ENCODE results near the gene LYZL1. TPM values are rescaled to one million over a fixed set of nuclear protein-coding genes. Genes with fewer than 3 reads are reported as not detected.
"Not testable (repeated sequence)": the region's sequence is repeated elsewhere in the genome, so short reads cannot be mapped to it uniquely, and the experiment has no call there.

The LYZL1 gene
- total RNA-seq, 4 donors from 2014 or later = not detected

- H3K4me1 ChIP-seq = peaks cover 0 to 11% (median 2%) of the 10 kb centered on the region in 4 donors
- no peak for TF ChIP-seq EP300 (IDR thresholded peaks at IDR 0.05)
- TF ChIP-seq CTCF (IDR thresholded peaks at IDR 0.05) = no peak
- TF ChIP-seq POLR2A (IDR thresholded peaks at IDR 0.05) = no peak
- peaks cover 0 to 7% (median 0%) of the 10 kb centered on the region in 4 donors for H3K9me3 ChIP-seq
- H3K27ac ChIP-seq = no peak overlapping the region
- H3K27me3 ChIP-seq = no peaks in the 10 kb centered on the region
- no peaks in the 10 kb centered on the region for H3K36me3 ChIP-seq
- H3K4me3 ChIP-seq = no peak overlapping the region
- no peak for DNase-seq (ENCODE audit: low spot score in 2 of 2)
- WGBS, 2 donors = 48 to 50% methylated on average over 5 of the region's 5 CpGs
These were observed 43.9 kb downstream of the LYZL1 start for GRCh38 chr10:29332761-29333148.

GRCh38 chr10:29337526-29337925, 48.7 kb downstream of the LYZL1 start:
- H3K27ac ChIP-seq; H3K27me3 ChIP-seq; H3K36me3 ChIP-seq; DNase-seq (ENCODE audit: low spot score in 2 of 2); H3K4me3 ChIP-seq; H3K4me1 ChIP-seq: not testable (repeated sequence)
- H3K9me3 ChIP-seq = peaks cover 0 to 11% (median 0%) of the 10 kb centered on the region in 4 donors
- 82 to 88% methylated on average over 4 of the region's 4 CpGs for WGBS, 2 donors

GRCh38 chr10:29343607-29344038, 54.8 kb downstream of the LYZL1 start:
- peak overlapping the region in 2 of 4 donors; percentile 46 to 55 for H3K27ac ChIP-seq
- TF ChIP-seq POLR2A (IDR thresholded peaks at IDR 0.05) (no peak), CTCF (IDR thresholded peaks at IDR 0.05) (no peak), EP300 (IDR thresholded peaks at IDR 0.05) (no peak)
- peaks cover 0 to 28% (median 7%) of the 10 kb centered on the region in 4 donors for H3K4me1 ChIP-seq
- no peak for DNase-seq (ENCODE audit: low spot score in 2 of 2)
- WGBS, 2 donors = 20 to 28% methylated on average over 7 of the region's 7 CpGs
- peaks cover 0 to 8% (median 0%) of the 10 kb centered on the region in 4 donors for H3K9me3 ChIP-seq
- no peaks in the 10 kb centered on the region for H3K27me3 ChIP-seq
- no peaks in the 10 kb centered on the region for H3K36me3 ChIP-seq
- no peak overlapping the region for H3K4me3 ChIP-seq

- Histone ChIP-seq H3K27ac (peak overlapping the region in 2 of 4 donors; percentile 46 to 55), H3K4me3 (no peak overlapping the region)
- peak; percentile 34 to 48 for DNase-seq (ENCODE audit: low spot score in 2 of 2)
These were observed 55.4 kb downstream of the LYZL1 start for GRCh38 chr10:29344073-29344820.

GRCh38 chr10:29345144-29345909, 56.5 kb downstream of the LYZL1 start:
- TF ChIP-seq EP300 (IDR thresholded peaks at IDR 0.05) = no peak
- TF ChIP-seq CTCF (IDR thresholded peaks at IDR 0.05) = no peak
- TF ChIP-seq POLR2A (IDR thresholded peaks at IDR 0.05) = no peak
- H3K27me3 ChIP-seq = no peaks in the 10 kb centered on the region
- WGBS, 2 donors = 86 to 87% methylated on average over 9 of the region's 9 CpGs
- DNase-seq (ENCODE audit: low spot score in 2 of 2) = no peak
- H3K4me3 ChIP-seq = no peak overlapping the region
- H3K27ac ChIP-seq = peak overlapping the region in 1 of 4 donors; percentile 15
- peaks cover 0 to 28% (median 7%) of the 10 kb centered on the region in 4 donors for H3K4me1 ChIP-seq
- H3K9me3 ChIP-seq = peaks cover 0 to 8% (median 0%) of the 10 kb centered on the region in 4 donors
- no peaks in the 10 kb centered on the region for H3K36me3 ChIP-seq

More at GRCh38 chr10:29344073-29344820, 55.4 kb downstream of the LYZL1 start:
- H3K27me3 ChIP-seq = no peaks in the 10 kb centered on the region
- TF ChIP-seq EP300 (IDR thresholded peaks at IDR 0.05) = peak in 1 of 2 donors; percentile 57
- no peak for TF ChIP-seq POLR2A (IDR thresholded peaks at IDR 0.05)
- H3K9me3 ChIP-seq = peaks cover 0 to 8% (median 0%) of the 10 kb centered on the region in 4 donors
- 36 to 51% methylated on average over 18 of the region's 18 CpGs for WGBS, 2 donors
- peaks cover 0 to 28% (median 7%) of the 10 kb centered on the region in 4 donors for H3K4me1 ChIP-seq
- H3K36me3 ChIP-seq = no peaks in the 10 kb centered on the region

DNA sequence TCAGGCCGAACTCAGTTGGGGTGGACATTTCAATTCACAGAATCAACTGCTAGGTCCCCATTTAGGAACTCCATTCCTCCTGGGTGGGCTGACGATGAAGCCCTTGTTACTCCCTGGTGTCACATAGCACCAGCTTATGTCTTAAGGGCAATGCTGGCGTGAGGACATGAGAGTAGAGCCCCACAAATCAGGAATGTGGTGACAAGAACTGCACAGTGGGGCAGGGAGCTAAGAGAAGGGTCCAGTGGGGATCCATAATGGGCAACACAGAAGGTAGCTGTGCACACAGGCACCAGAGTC, 57.0 kb downstream of the LYZL1 start:
- DNase-seq (ENCODE audit: low spot score in 2 of 2) = no peak
- H3K9me3 ChIP-seq = peaks cover 0 to 8% (median 0%) of the 10 kb centered on the region in 4 donors
- no peaks in the 10 kb centered on the region for H3K36me3 ChIP-seq
- H3K27ac ChIP-seq = no peak overlapping the region
- no peaks in the 10 kb centered on the region for H3K27me3 ChIP-seq
- no peak overlapping the region for H3K4me3 ChIP-seq
- WGBS, 2 donors = 87 to 96% methylated on average over 3 of the region's 3 CpGs
- H3K4me1 ChIP-seq = peaks cover 0 to 28% (median 7%) of the 10 kb centered on the region in 4 donors
- TF ChIP-seq CTCF (IDR thresholded peaks at IDR 0.05) (no peak), EP300 (IDR thresholded peaks at IDR 0.05) (no peak), POLR2A (IDR thresholded peaks at IDR 0.05) (no peak)
